MM.1S (cell line): ENCODE measurements around the gene S100A1.

Experiments
- EZH2 ChIP-seq: fragments of 300-600 bp; sonication (generic); optimal IDR thresholded peaks from 2 replicates; pipeline ENCODE3; 2017; ENCODE audit warnings: low read depth, mild to moderate bottlenecking, antibody characterized with exemption, low read length, mixed read lengths
- TF ChIP-seq, protein P1 (sequence below): fragments of 300-600 bp; sonication (generic); IDR thresholded peaks from 2 replicates; pipeline ENCODE4 v1.5.1; 2016; ENCODE audit warnings: antibody characterized with exemption, low read length, mixed read lengths

DNA sequence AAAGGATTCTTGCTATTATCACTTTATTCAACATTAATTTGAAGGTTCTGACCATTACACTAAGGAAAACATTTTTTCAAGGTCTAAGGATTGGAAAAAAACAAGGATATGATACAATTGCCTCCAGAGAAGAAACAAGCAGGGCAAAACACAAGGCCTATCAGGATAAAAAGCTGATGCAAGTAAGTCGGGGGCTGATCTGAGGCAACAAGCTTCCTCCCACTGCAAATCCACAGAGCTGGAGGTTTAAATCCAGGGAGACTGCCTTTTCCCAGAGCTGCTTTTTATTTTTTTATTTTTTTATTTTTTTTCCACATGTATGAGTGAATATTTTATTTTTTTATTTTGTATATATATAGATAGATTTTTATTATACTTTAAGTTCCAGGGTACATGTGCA, 43.2 kb upstream of the S100A1 start:
- TF ChIP-seq, protein P1, sequence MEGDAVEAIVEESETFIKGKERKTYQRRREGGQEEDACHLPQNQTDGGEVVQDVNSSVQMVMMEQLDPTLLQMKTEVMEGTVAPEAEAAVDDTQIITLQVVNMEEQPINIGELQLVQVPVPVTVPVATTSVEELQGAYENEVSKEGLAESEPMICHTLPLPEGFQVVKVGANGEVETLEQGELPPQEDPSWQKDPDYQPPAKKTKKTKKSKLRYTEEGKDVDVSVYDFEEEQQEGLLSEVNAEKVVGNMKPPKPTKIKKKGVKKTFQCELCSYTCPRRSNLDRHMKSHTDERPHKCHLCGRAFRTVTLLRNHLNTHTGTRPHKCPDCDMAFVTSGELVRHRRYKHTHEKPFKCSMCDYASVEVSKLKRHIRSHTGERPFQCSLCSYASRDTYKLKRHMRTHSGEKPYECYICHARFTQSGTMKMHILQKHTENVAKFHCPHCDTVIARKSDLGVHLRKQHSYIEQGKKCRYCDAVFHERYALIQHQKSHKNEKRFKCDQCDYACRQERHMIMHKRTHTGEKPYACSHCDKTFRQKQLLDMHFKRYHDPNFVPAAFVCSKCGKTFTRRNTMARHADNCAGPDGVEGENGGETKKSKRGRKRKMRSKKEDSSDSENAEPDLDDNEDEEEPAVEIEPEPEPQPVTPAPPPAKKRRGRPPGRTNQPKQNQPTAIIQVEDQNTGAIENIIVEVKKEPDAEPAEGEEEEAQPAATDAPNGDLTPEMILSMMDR, result no peak
- no peak for TF ChIP-seq EZH2
